GM12873 (cell line): ENCODE results near the gene SPOCK2.

ENCODE experiments used
- CTCF ChIP-seq: IDR thresholded peaks from 2 replicates; pipeline ENCODE4 v1.5.1; 2012; ENCODE audit warnings: low read depth, mild to moderate bottlenecking, moderate library complexity, low read length, control low read depth; ENCODE audit not compliant: insufficient read depth; ENCODE audit errors: missing control alignments

SPOCK2 gene

GRCh38 chr10:72126184-72126871 is 38.0 kb upstream of the SPOCK2 start:
- TF ChIP-seq CTCF: peak; percentile 41

GRCh38 chr10:72124989-72125388 is 36.6 kb upstream of the SPOCK2 start:
- no peak for TF ChIP-seq CTCF

GRCh38 chr10:72124381-72124780 is 36.0 kb upstream of the SPOCK2 start:
- no peak for TF ChIP-seq CTCF

GRCh38 chr10:72123616-72124015 is 35.3 kb upstream of the SPOCK2 start:
- TF ChIP-seq CTCF: no peak

GRCh38 chr10:72122221-72122620 is 33.9 kb upstream of the SPOCK2 start:
- no peak for TF ChIP-seq CTCF

GRCh38 chr10:72121389-72121788 is 33.0 kb upstream of the SPOCK2 start:
- no peak for TF ChIP-seq CTCF

- no peak for TF ChIP-seq CTCF
These were observed 28.0 kb upstream of the SPOCK2 start for GRCh38 chr10:72116372-72116771.
